IMR-90 (cell line): Measurements from ENCODE around the gene WRAP53. TPM values are rescaled to one million over a fixed set of nuclear protein-coding genes. Genes with fewer than 3 reads are reported as not detected.

Source experiments
- ATAC-seq: fragments of 200-7000 bp; cut with Tn5 transposase; 2 replicates; pipeline ENCODE4 v1.9.1; 2020; ENCODE audit warnings: low read depth, mild to moderate bottlenecking, moderate library complexity
- BruUV-seq: library from RNA; stranded (reverse); fragments of 400-500 nt; replicated peaks from 2 replicates; lab custom pipeline; 2021; lab: Mats Ljungman, UMichigan
- CTCF ChIA-PET: fragments of 300-600 bp; formaldehyde crosslinking; extraction: SDS; loops from one replicate; lab custom pipeline; 2021; ENCODE audit warnings: antibody characterized with exemption; lab: Yijun Ruan, JAX
- POLR2A ChIA-PET: fragments of 300-600 bp; sonication (Branson Sonifier 250); formaldehyde crosslinking; loops from one replicate; lab custom pipeline; 2022; ENCODE audit warnings: antibody characterized with exemption; ENCODE audit not compliant: unreplicated experiment; lab: Charles Lee
- DNase-seq: peaks from one replicate; pipeline ENCODE4 v3.0.0; 2013
- H2AFZ ChIP-seq: replicated peaks from 2 replicates; pipeline ENCODE3; 2013; ENCODE audit warnings: low read length, mild to moderate bottlenecking; ENCODE audit not compliant: poor library complexity
- H2AK5ac ChIP-seq: 2 replicates; pipeline ENCODE4 v1.6.1; 2013; ENCODE audit warnings: low read depth, low read length, inconsistent platforms
- H2AK9ac ChIP-seq: replicated peaks from 2 replicates; pipeline ENCODE3; 2013; ENCODE audit warnings: mild to moderate bottlenecking, low read depth, low read length, moderate library complexity; ENCODE audit not compliant: poor library complexity
- H2BK120ac ChIP-seq: 2 replicates; pipeline ENCODE4 v1.6.1; 2013; ENCODE audit warnings: low read depth, low read length, inconsistent platforms
- H2BK15ac ChIP-seq: 3 replicates; pipeline ENCODE4 v1.6.1; 2013; ENCODE audit warnings: low read depth, low read length, inconsistent platforms
- H2BK20ac ChIP-seq: 2 replicates; pipeline ENCODE4 v1.6.1; 2013; ENCODE audit warnings: low read depth, mild to moderate bottlenecking, inconsistent platforms, low read length, moderate library complexity
- H2BK5ac ChIP-seq: 2 replicates; pipeline ENCODE4 v1.6.1; 2013; ENCODE audit warnings: mild to moderate bottlenecking, low read depth, low read length, inconsistent platforms; ENCODE audit not compliant: poor library complexity, severe bottlenecking
- H3K14ac ChIP-seq: replicated peaks from 2 replicates; pipeline ENCODE4 v1.6.1; 2013; ENCODE audit warnings: low read depth, low read length, inconsistent platforms
- H3K18ac ChIP-seq: 2 replicates; pipeline ENCODE4 v1.6.1; 2013; ENCODE audit warnings: low read depth, low read length, control low read depth
- H3K23ac ChIP-seq: 2 replicates; pipeline ENCODE4 v1.6.1; 2013; ENCODE audit warnings: low read depth, low read length, inconsistent platforms
- H3K27ac ChIP-seq: 2 replicates; pipeline ENCODE4 v1.5.1; 2013; ENCODE audit warnings: mild to moderate bottlenecking, control low read depth, low read length; ENCODE audit not compliant: insufficient read depth
- H3K27me3 ChIP-seq: 2 replicates; pipeline ENCODE4 v1.6.1; 2013; ENCODE audit warnings: low read length; ENCODE audit not compliant: control insufficient read depth, insufficient read depth
- H3K36me3 ChIP-seq: 2 replicates; pipeline ENCODE4 v1.6.1; 2013; ENCODE audit warnings: low read length, mixed read lengths; ENCODE audit not compliant: control insufficient read depth, insufficient read depth
- H3K4ac ChIP-seq: 2 replicates; pipeline ENCODE4 v1.6.1; 2013; ENCODE audit warnings: low read depth, low read length, inconsistent platforms
- H3K4me1 ChIP-seq: 2 replicates; pipeline ENCODE4 v1.6.1; 2013; ENCODE audit warnings: low read length, mixed read lengths; ENCODE audit not compliant: control insufficient read depth, insufficient read depth
- H3K4me2 ChIP-seq: 2 replicates; pipeline ENCODE4 v1.6.1; 2013; ENCODE audit warnings: low read depth, mild to moderate bottlenecking, control low read depth, low read length, moderate library complexity
- H3K4me3 ChIP-seq: 2 replicates; pipeline ENCODE4 v1.5.1; 2013; ENCODE audit warnings: low read depth, mild to moderate bottlenecking, control low read depth, low read length, moderate library complexity; ENCODE audit not compliant: insufficient read depth
- H3K56ac ChIP-seq: 2 replicates; pipeline ENCODE4 v1.6.1; 2013; ENCODE audit warnings: low read length, inconsistent platforms; ENCODE audit not compliant: insufficient read depth; ENCODE audit errors: extremely low read depth
- H3K79me1 ChIP-seq, 2 experiments: 2 replicates each; pipeline ENCODE4 v1.6.1; 2013; ENCODE audit warnings: low read length in 2 of 2, inconsistent platforms in 1 of 2, low read depth in 1 of 2
- H3K9ac ChIP-seq: 2 replicates; pipeline ENCODE4 v1.6.1; 2013; ENCODE audit warnings: low read depth, low read length, control low read depth
- H3K9me1 ChIP-seq: 2 replicates; pipeline ENCODE4 v1.6.1; 2013; ENCODE audit warnings: low read length, inconsistent platforms; ENCODE audit not compliant: insufficient read depth
- H3K9me3 ChIP-seq: 2 replicates; pipeline ENCODE4 v1.6.1; 2013; ENCODE audit warnings: low read length; ENCODE audit not compliant: control insufficient read depth, insufficient read depth
- H4K20me1 ChIP-seq: 2 replicates; pipeline ENCODE4 v1.6.1; 2013; ENCODE audit warnings: low read length, inconsistent platforms; ENCODE audit not compliant: insufficient read depth
- H4K5ac ChIP-seq: 2 replicates; pipeline ENCODE4 v1.6.1; 2013; ENCODE audit warnings: mild to moderate bottlenecking, low read depth, low read length, control low read depth
- H4K8ac ChIP-seq, 2 experiments: 2 replicates each; pipeline ENCODE4 v1.6.1; 2013; ENCODE audit warnings: low read depth in 2 of 2, low read length in 2 of 2, control low read depth in 1 of 2, inconsistent platforms in 1 of 2
- H4K91ac ChIP-seq: 2 replicates; pipeline ENCODE4 v1.6.1; 2013; ENCODE audit warnings: low read depth, low read length, inconsistent platforms; ENCODE audit not compliant: insufficient read depth
- CEBPB ChIP-seq: IDR thresholded peaks from 2 replicates; pipeline ENCODE4 v1.6.1; 2012; ENCODE audit warnings: low read depth, low read length, improper control_type of control experiment
- FOS ChIP-seq: fragments of 150-350 bp; IDR thresholded peaks from 2 replicates; pipeline ENCODE4 v1.6.1; 2016; ENCODE audit warnings: low read depth, low read length
- MAFK ChIP-seq: IDR thresholded peaks from 2 replicates; pipeline ENCODE4 v1.6.1; 2012; ENCODE audit warnings: low read depth, low read length, improper control_type of control experiment
- MAZ ChIP-seq: IDR thresholded peaks from 2 replicates; pipeline ENCODE4 v1.6.1; 2012; ENCODE audit warnings: low read depth, mild to moderate bottlenecking, low read length, improper control_type of control experiment, moderate library complexity, borderline replicate concordance
- MXI1 ChIP-seq: IDR thresholded peaks from 2 replicates; pipeline ENCODE4 v1.6.1; 2012; ENCODE audit warnings: low read depth, mild to moderate bottlenecking, low read length, moderate library complexity, borderline replicate concordance
- NFE2L2 ChIP-seq: fragments of 150-350 bp; IDR thresholded peaks from 2 replicates; pipeline ENCODE4 v1.6.1; 2016; ENCODE audit warnings: low read depth, mild to moderate bottlenecking, low read length
- POLR2A ChIP-seq: IDR thresholded peaks from 2 replicates; pipeline ENCODE4 v1.6.1; 2012; ENCODE audit warnings: mild to moderate bottlenecking, low read depth, low read length
- RCOR1 ChIP-seq: IDR thresholded peaks from 2 replicates; pipeline ENCODE4 v1.6.1; 2012; ENCODE audit warnings: mild to moderate bottlenecking, low read length, improper control_type of control experiment; ENCODE audit not compliant: insufficient replicate concordance
- RFX5 ChIP-seq: IDR thresholded peaks from 2 replicates; pipeline ENCODE4 v1.8.0; 2012; ENCODE audit warnings: low read depth, mild to moderate bottlenecking, low read length, moderate library complexity
- SMC3 ChIP-seq: fragments of 150-350 bp; IDR thresholded peaks from 2 replicates; pipeline ENCODE4 v1.6.1; 2016; ENCODE audit warnings: low read depth, mild to moderate bottlenecking, antibody characterized with exemption, low read length, moderate library complexity
- WGBS, 2 experiments: methylation state at CpG; one replicate each; pipeline versions ENCODE4 v1.1.5 to v1.1.7; 2013; ENCODE audit warnings: missing lambda C conversion rate in 2 of 2; ENCODE audit not compliant: insufficient read length in 1 of 2; ENCODE audit errors: extremely low coverage in 2 of 2; 5-methylcytosine and 5-hydroxymethylcytosine counted together
- dilution Hi-C: fragments of 300-500 bp; cut with HindIII; formaldehyde crosslinking; loops from one replicate; pipeline ENCODE4 v1.14.3; 2018; ENCODE audit warnings: low sequenced_read_pairs; ENCODE audit not compliant: unreplicated experiment
- in situ Hi-C: fragments of 300-500 bp; cut with MboI; formaldehyde crosslinking; loops from 3 replicates; pipeline ENCODE4 v1.14.3; 2019; ENCODE audit warnings: low sequenced_read_pairs, inconsistent platforms, mixed read lengths
- intact Hi-C: fragments of 100-400 bp; cut with micrococcal nuclease; formaldehyde crosslinking; loops from 2 replicates; pipeline ENCODE4 v1.10.0; 2022
- polyA plus RNA-seq, 3 experiments: library from polyadenylated mRNA; depleted of rRNA; stranded (reverse); fragments of >200 nt; gene quantifications; 2 replicates each; pipeline ENCODE4 v1.2.3, GENCODE V29; 2012; ENCODE audit warnings: low replicate concordance in 1 of 3
- total RNA-seq: library from RNA; depleted of rRNA; stranded (reverse); fragments of >200 nt; gene quantifications from 2 replicates; pipeline ENCODE4 v1.2.3, GENCODE V29; 2012
- TF ChIP-seq, protein P1 (sequence below): fragments of 150-350 bp; IDR thresholded peaks from 2 replicates; pipeline ENCODE4 v1.6.1; 2016; ENCODE audit warnings: low read depth, mild to moderate bottlenecking, low read length, moderate library complexity, borderline replicate concordance
- TF ChIP-seq, protein P2 (sequence below): conservative IDR thresholded peaks from 2 replicates; pipeline ENCODE4 v1.5.1; 2012; ENCODE audit warnings: mild to moderate bottlenecking, low read depth, low read length, improper control_type of control experiment

Gene WRAP53
- total and polyA plus RNA-seq, 2 of the 4 experiments (the other 2 are of a cell fraction): 6.6 to 9.5 TPM

DNA sequence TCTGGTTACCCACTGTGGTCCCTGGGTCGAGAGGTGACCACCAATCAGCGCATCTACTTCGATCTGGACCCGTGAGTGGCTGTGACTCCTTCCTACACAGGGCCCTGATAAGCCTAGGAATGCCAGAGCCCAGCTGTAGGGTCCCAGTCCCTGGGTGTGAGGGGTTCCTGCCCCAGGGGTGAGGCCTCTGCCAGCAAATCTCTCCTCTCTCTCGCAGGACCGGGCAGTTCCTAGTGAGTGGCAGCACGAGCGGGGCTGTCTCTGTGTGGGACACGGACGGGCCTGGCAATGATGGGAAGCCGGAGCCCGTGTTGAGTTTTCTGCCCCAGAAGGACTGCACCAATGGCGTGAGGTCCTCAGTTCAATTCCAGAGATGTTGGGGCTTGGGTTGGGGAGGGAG lies 14.5 kb downstream of the WRAP53 start:
- H2BK5ac ChIP-seq: no peak overlapping the region
- H2AK5ac ChIP-seq: no peak overlapping the region
- H3K36me3 ChIP-seq: peaks cover 9% of the 10 kb centered on the region
- TF ChIP-seq SMC3 (no peak), NFE2L2 (no peak), MXI1 (no peak), RFX5 (no peak), FOS (no peak), MAZ (no peak), MAFK (no peak), CEBPB (no peak), POLR2A (no peak), RCOR1 (no peak)
- TF ChIP-seq, protein P1, sequence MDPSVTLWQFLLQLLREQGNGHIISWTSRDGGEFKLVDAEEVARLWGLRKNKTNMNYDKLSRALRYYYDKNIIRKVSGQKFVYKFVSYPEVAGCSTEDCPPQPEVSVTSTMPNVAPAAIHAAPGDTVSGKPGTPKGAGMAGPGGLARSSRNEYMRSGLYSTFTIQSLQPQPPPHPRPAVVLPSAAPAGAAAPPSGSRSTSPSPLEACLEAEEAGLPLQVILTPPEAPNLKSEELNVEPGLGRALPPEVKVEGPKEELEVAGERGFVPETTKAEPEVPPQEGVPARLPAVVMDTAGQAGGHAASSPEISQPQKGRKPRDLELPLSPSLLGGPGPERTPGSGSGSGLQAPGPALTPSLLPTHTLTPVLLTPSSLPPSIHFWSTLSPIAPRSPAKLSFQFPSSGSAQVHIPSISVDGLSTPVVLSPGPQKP: no peak
- TF ChIP-seq, protein P2, sequence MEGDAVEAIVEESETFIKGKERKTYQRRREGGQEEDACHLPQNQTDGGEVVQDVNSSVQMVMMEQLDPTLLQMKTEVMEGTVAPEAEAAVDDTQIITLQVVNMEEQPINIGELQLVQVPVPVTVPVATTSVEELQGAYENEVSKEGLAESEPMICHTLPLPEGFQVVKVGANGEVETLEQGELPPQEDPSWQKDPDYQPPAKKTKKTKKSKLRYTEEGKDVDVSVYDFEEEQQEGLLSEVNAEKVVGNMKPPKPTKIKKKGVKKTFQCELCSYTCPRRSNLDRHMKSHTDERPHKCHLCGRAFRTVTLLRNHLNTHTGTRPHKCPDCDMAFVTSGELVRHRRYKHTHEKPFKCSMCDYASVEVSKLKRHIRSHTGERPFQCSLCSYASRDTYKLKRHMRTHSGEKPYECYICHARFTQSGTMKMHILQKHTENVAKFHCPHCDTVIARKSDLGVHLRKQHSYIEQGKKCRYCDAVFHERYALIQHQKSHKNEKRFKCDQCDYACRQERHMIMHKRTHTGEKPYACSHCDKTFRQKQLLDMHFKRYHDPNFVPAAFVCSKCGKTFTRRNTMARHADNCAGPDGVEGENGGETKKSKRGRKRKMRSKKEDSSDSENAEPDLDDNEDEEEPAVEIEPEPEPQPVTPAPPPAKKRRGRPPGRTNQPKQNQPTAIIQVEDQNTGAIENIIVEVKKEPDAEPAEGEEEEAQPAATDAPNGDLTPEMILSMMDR: no peak
- H4K5ac ChIP-seq: no peak overlapping the region
- no peaks in the 10 kb centered on the region for H3K79me1 ChIP-seq
- no peak overlapping the region for H3K23ac ChIP-seq
- no peak overlapping the region for H3K4me2 ChIP-seq
- H4K20me1 ChIP-seq: no peaks in the 10 kb centered on the region
- no peaks in the 10 kb centered on the region for H3K9me3 ChIP-seq
- no peak overlapping the region for H4K8ac ChIP-seq
- H3K27me3 ChIP-seq: peaks cover 38% of the 10 kb centered on the region
- intact Hi-C loops: no loop called here
- H2BK20ac ChIP-seq: no peak overlapping the region
- H3K4ac ChIP-seq: no peak overlapping the region
- no TSS peak for BruUV-seq
- H3K56ac ChIP-seq: no peak overlapping the region
- dilution Hi-C loops: no loop called here
- H3K9ac ChIP-seq: no peak overlapping the region
- no peak overlapping the region for H3K27ac ChIP-seq
- H4K91ac ChIP-seq: no peak overlapping the region
- POLR2A ChIA-PET: interaction anchor here (0.6 kb wide), 1 partner anchor 47 kb away, joined by 4 read pairs; no protein-coding TSS in a partner anchor
- 85% methylated on average over 2 of the region's 13 CpGs; no CpG with 5 or more reads in 1 of the 2 experiments for WGBS, 2 experiments
- H3K4me1 ChIP-seq: peaks cover 3% of the 10 kb centered on the region; the same call in 1 of the 2 replicates
- H3K14ac ChIP-seq: no peak overlapping the region
- H3K4me3 ChIP-seq: no peak overlapping the region
- no peak for ATAC-seq
- in situ Hi-C loops: no loop called here
- no peak overlapping the region for H2BK120ac ChIP-seq
- DNase-seq: no peak
- no peak overlapping the region for H2BK15ac ChIP-seq
- H2AK9ac ChIP-seq: no peak overlapping the region
- H3K18ac ChIP-seq: no peak overlapping the region
- H3K9me1 ChIP-seq: no peaks in the 10 kb centered on the region
- H2AFZ ChIP-seq: no peak overlapping the region
- CTCF ChIA-PET: interaction anchor here (0.6 to 2.3 kb wide), 2 partner anchors 10 to 15 kb away, joined by 3 to 7 read pairs; partner anchors contain the start of gene TP53
